ENCODE results near the gene ITGA2. TPM values are rescaled to one million over a fixed set of nuclear protein-coding genes. Genes with fewer than 3 reads are reported as not detected.

Gene ITGA2
- 1.3 and 3.5 TPM in 2 replicates for total RNA-seq

GRCh38 chr5:52989025-52989780 lies at the start of gene ITGA2:
Gene ITGA2 (plus strand): TSS chr5:52989352. CDS start chr5:52989469, 117 bp downstream.

GRCh38 chr5:53109443-53110127 lies 120.4 kb downstream of the ITGA2 start, which contains the start of gene MOCS2:
Gene MOCS2 (minus strand): TSS chr5:53109757. CDS start chr5:53107174, 2,583 bp downstream.

Other genes starting within 250 kb of the ITGA2 start
- 7.2 and 34.0 TPM in 2 replicates for gene ITGA1, start 201.4 kb upstream of the ITGA2 start, total RNA-seq
- 11.3 and 18.9 TPM in 2 replicates for gene PELO, start 201.4 kb upstream of the ITGA2 start, total RNA-seq
- 29.6 and 33.6 TPM in 2 replicates for gene MOCS2, start 120.4 kb downstream of the ITGA2 start, total RNA-seq

Measured in pericardium fibroblast (primary cell).